ENCODE results near the gene STARD10.
"Not testable (repeated sequence)": the region's sequence is repeated elsewhere in the genome, so short reads cannot be mapped to it uniquely, and the experiment has no call there.

STARD10 gene

GRCh38 chr11:72793425-72794367, at the start of gene STARD10:
Gene STARD10 (minus strand): TSS chr11:72794047. CDS start chr11:72781181, 12,866 bp downstream.
- DNase-seq (ENCODE audit: low read depth in 2 of 2), result peak; percentile 91 to 92

- DNase-seq (ENCODE audit: low read depth in 2 of 2), result no peak
These were observed 48.9 kb upstream of the STARD10 start for GRCh38 chr11:72842653-72843330.

GRCh38 chr11:72842126-72842525, 48.3 kb upstream of the STARD10 start:
- DNase-seq (ENCODE audit: low read depth in 2 of 2), result no peak

GRCh38 chr11:72841397-72841796, 47.5 kb upstream of the STARD10 start:
- DNase-seq (ENCODE audit: low read depth in 2 of 2), result no peak

GRCh38 chr11:72840780-72841179, 46.9 kb upstream of the STARD10 start:
- DNase-seq (ENCODE audit: low read depth in 2 of 2), result no peak

- no peak for DNase-seq (ENCODE audit: low read depth in 2 of 2)
These were observed 45.0 kb upstream of the STARD10 start for GRCh38 chr11:72838691-72839305.

- DNase-seq (ENCODE audit: low read depth in 2 of 2), result no peak
These were observed 42.3 kb upstream of the STARD10 start for GRCh38 chr11:72836111-72836510.

GRCh38 chr11:72834905-72835304, 41.1 kb upstream of the STARD10 start:
- DNase-seq (ENCODE audit: low read depth in 2 of 2), result no peak

GRCh38 chr11:72833811-72834493, 40.1 kb upstream of the STARD10 start:
- no peak for DNase-seq (ENCODE audit: low read depth in 2 of 2)

- no peak for DNase-seq (ENCODE audit: low read depth in 2 of 2)
These were observed 39.4 kb upstream of the STARD10 start for GRCh38 chr11:72833083-72833733.

GRCh38 chr11:72832301-72833082, 38.6 kb upstream of the STARD10 start:
- no peak for DNase-seq (ENCODE audit: low read depth in 2 of 2)

GRCh38 chr11:72831521-72832300, 37.9 kb upstream of the STARD10 start:
- DNase-seq (ENCODE audit: low read depth in 2 of 2), result peak in 1 of 2 donors; percentile 42

GRCh38 chr11:72829884-72830533, 36.2 kb upstream of the STARD10 start:
- no peak for DNase-seq (ENCODE audit: low read depth in 2 of 2)

GRCh38 chr11:72829178-72829577, 35.3 kb upstream of the STARD10 start:
- DNase-seq (ENCODE audit: low read depth in 2 of 2), result no peak

GRCh38 chr11:72828692-72829101, 34.9 kb upstream of the STARD10 start:
- DNase-seq (ENCODE audit: low read depth in 2 of 2), result no peak

- no peak for DNase-seq (ENCODE audit: low read depth in 2 of 2)
These were observed 34.3 kb upstream of the STARD10 start for GRCh38 chr11:72828081-72828567.

GRCh38 chr11:72827656-72828055, 33.8 kb upstream of the STARD10 start:
- not testable (repeated sequence) for DNase-seq (ENCODE audit: low read depth in 2 of 2)

- no peak for DNase-seq (ENCODE audit: low read depth in 2 of 2)
These were observed 33.2 kb upstream of the STARD10 start for GRCh38 chr11:72826942-72827480.

Data from stimulated activated CD8-positive, alpha-beta memory T cell treated with anti-CD3 and anti-CD28 coated beads, Interleukin-2, amount 100 ng/mL, for 48 hours (primary cell).